ENCODE measurements around the gene LAMA4. TPM values are rescaled to one million over a fixed set of nuclear protein-coding genes. Genes with fewer than 3 reads are reported as not detected.

Gene LAMA4
- total RNA-seq, 1 experiment from 2014 or later: 1.1 TPM

GRCh38 chr6:112196306-112196705, 58.1 kb downstream of the LAMA4 start:
- Histone ChIP-seq H2BK20ac (ENCODE audit: low read depth, low read length, poor library complexity, severe bottlenecking) (no peak overlapping the region), H3K9me3 (ENCODE audit: control insufficient read depth, low read depth, low read length) (no peaks in the 10 kb centered on the region), H2AFZ (ENCODE audit: low read length) (no peak overlapping the region), H3K4ac (ENCODE audit: low read depth, low read length) (no peak overlapping the region), H2BK120ac (ENCODE audit: low read depth, low read length, poor library complexity, severe bottlenecking) (no peak overlapping the region), H2BK5ac (ENCODE audit: insufficient read length, low read length) (no peak overlapping the region), H2BK12ac (ENCODE audit: insufficient read length, low read depth, low read length) (no peak overlapping the region), H4K8ac (replicated peaks; ENCODE audit: insufficient read length, low read depth, low read length) (no peak overlapping the region), H3K79me2 (ENCODE audit: insufficient read depth, low read length) (no peaks in the 10 kb centered on the region), H3K27ac (ENCODE audit: insufficient read length, low read depth, low read length) (no peak overlapping the region), H3T11ph (ENCODE audit: low read length) (no peak overlapping the region), H4K91ac (ENCODE audit: insufficient read length, low read depth, low read length) (no peak overlapping the region), H3K14ac (ENCODE audit: insufficient read depth, low read length) (no peak overlapping the region), H3K18ac (ENCODE audit: insufficient read length, low read depth, low read length) (no peak overlapping the region), H3K79me1 (ENCODE audit: insufficient read depth, low read depth, low read length, poor library complexity, severe bottlenecking) (no peaks in the 10 kb centered on the region), H3K56ac (ENCODE audit: insufficient read length, low read depth, low read length) (no peak overlapping the region), H2BK15ac (ENCODE audit: low read depth, low read length) (no peak overlapping the region), H4K5ac (ENCODE audit: insufficient read length, low read depth, low read length) (no peak overlapping the region), H3K4me2 (ENCODE audit: insufficient read depth, insufficient read length, low read length) (no peak overlapping the region), H3K23me2 (ENCODE audit: insufficient read length, low read depth, low read length, poor library complexity, severe bottlenecking) (no peaks in the 10 kb centered on the region), H3K4me1 (ENCODE audit: insufficient read depth, low read length) (peaks cover 5% of the 10 kb centered on the region; the same call in 1 of the 2 replicates), H3K23ac (ENCODE audit: insufficient read length, low read depth, low read length) (no peak overlapping the region), H4K20me1 (ENCODE audit: control insufficient read depth, insufficient read depth, insufficient read length) (no peaks in the 10 kb centered on the region), H3K9ac (ENCODE audit: extremely low read depth, insufficient read length, low read length) (no peak overlapping the region), H3K27me3 (ENCODE audit: insufficient read depth, low read length) (no peaks in the 10 kb centered on the region), H2AK5ac (ENCODE audit: insufficient read length, low read length) (no peak overlapping the region)
- peaks cover 0 to 4% (median 2%) of the 10 kb centered on the region in 3 experiments; a peak in 4 of 7 replicates for H3K36me3 Mint-ChIP-seq (ENCODE audit: insufficient read depth in 1 of 3, low read depth in 3 of 3)
- TF ChIP-seq CTCF (conservative IDR thresholded peaks at IDR 0.05): no peak
- peaks cover 7 to 9% of the 10 kb centered on the region in 2 experiments; a peak in 4 of 5 replicates for H3K9me3 Mint-ChIP-seq
- peaks cover 8% of the 10 kb centered on the region for H3K27me3 Mint-ChIP-seq (ENCODE audit: low read depth)
- peaks cover 16 to 19% of the 10 kb centered on the region in 2 experiments for H3K4me1 Mint-ChIP-seq
- H3K4me3 Mint-ChIP-seq: no peak overlapping the region
- H3K27ac Mint-ChIP-seq: no peak overlapping the region
- DNase-seq: no peak
- whole genome bisulfite sequencing (ENCODE audit: extremely low coverage, insufficient read length, low lambda C conversion rate): no CpG with 5 or more reads among the region's 1 CpG
